Smooth muscle cell (in vitro differentiated cells): ENCODE results near the gene BUB1B. TPM values are rescaled to one million over a fixed set of nuclear protein-coding genes. Genes with fewer than 3 reads are reported as not detected.
"Not testable (repeated sequence)": the region's sequence is repeated elsewhere in the genome, so short reads cannot be mapped to it uniquely, and the experiment has no call there.

Source experiments
- DNase-seq: peaks from one replicate; lab custom pipeline; 2025; ENCODE audit not compliant: unreplicated experiment; lab: John Stamatoyannopoulos, UW
- H2AFZ ChIP-seq: fragments of 200-600 bp; sonication (generic); 2 replicates; pipeline ENCODE4 v1.6.0; 2016; ENCODE audit warnings: antibody characterized with exemption, low read depth, mild to moderate bottlenecking
- H3F3A ChIP-seq: fragments of 200-600 bp; sonication (generic); 2 replicates; pipeline ENCODE4 v1.6.0; 2017; ENCODE audit warnings: antibody characterized with exemption, low read depth
- H3K27ac ChIP-seq: fragments of 200-600 bp; sonication (generic); 2 replicates; pipeline ENCODE4 v1.5.1; 2016; ENCODE audit warnings: low read depth, mild to moderate bottlenecking
- H3K27me3 ChIP-seq: fragments of 200-600 bp; sonication (generic); 2 replicates; pipeline ENCODE4 v1.6.1; 2016; ENCODE audit warnings: low read depth, mild to moderate bottlenecking
- H3K36me3 ChIP-seq: fragments of 200-600 bp; sonication (generic); 2 replicates; pipeline ENCODE4 v1.5.1; 2016; ENCODE audit warnings: low read depth
- H3K4me1 ChIP-seq: fragments of 200-600 bp; sonication (generic); 2 replicates; pipeline ENCODE4 v1.5.1; 2016; ENCODE audit warnings: low read depth
- H3K4me2 ChIP-seq: fragments of 200-600 bp; sonication (generic); 2 replicates; pipeline ENCODE4 v1.6.0; 2016; ENCODE audit warnings: mild to moderate bottlenecking
- H3K4me3 ChIP-seq: fragments of 200-600 bp; sonication (generic); 2 replicates; pipeline ENCODE4 v1.5.1; 2016; ENCODE audit warnings: mild to moderate bottlenecking
- H3K79me2 ChIP-seq: fragments of 200-600 bp; sonication (generic); 2 replicates; pipeline ENCODE4 v1.6.0; 2016; ENCODE audit warnings: low read depth, mild to moderate bottlenecking
- H3K9ac ChIP-seq: fragments of 200-600 bp; sonication (generic); 2 replicates; pipeline ENCODE4 v1.6.0; 2016; ENCODE audit warnings: low read depth
- H3K9me3 ChIP-seq: fragments of 200-600 bp; sonication (generic); replicated peaks from 2 replicates; pipeline ENCODE4 v1.5.1; 2016; ENCODE audit warnings: low read depth
- H4K20me1 ChIP-seq: fragments of 200-600 bp; sonication (generic); 2 replicates; pipeline ENCODE4 v1.6.0; 2016; ENCODE audit warnings: low read depth
- WGBS: methylation state at CpG from one replicate; pipeline ENCODE4 v1.1.7; 2016; ENCODE audit warnings: low lambda C conversion rate; 5-methylcytosine and 5-hydroxymethylcytosine counted together
- polyA plus RNA-seq: library from polyadenylated mRNA; unstranded; fragments of >200 nt; fragmentation: Nextera tagmentation; extraction: Ambion mirVana; gene quantifications from 2 replicates; pipeline ENCODE4 v1.2.1, GENCODE V29; 2016
- total RNA-seq: library from RNA; depleted of rRNA; stranded (reverse); fragments of >200 nt; gene quantifications from 2 replicates; pipeline ENCODE4 v1.2.3, GENCODE V29; 2014
- TF ChIP-seq, protein P1 (sequence below): fragments of 200-600 bp; sonication (generic); IDR thresholded peaks from 2 replicates; pipeline ENCODE4 v1.5.1; 2017; ENCODE audit warnings: borderline replicate concordance, mild to moderate bottlenecking, antibody characterized with exemption; ENCODE audit not compliant: insufficient read depth, poor library complexity, severe bottlenecking

BUB1B gene
- total and polyA plus RNA-seq, 2 experiments from 2014 or later: 5.8 to 15.0 TPM

DNA sequence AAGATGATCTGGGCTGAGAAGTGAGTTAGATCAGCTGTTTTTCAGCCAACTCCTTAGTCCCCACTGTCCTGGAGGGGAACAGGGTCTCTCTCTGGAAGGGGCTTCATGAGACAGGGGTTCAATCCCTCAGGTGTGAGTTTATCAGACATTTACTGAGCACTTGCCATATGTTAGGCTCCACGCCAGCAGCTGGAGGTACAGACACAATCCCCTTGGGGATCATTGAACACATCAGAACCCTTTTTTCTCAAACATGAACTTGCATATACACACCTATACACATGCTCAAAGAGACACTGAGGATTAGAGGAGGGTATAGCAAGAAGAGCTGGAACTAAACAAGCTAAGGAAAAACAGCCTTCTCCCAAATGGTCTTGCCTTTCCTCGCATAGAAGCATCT, 46.7 kb upstream of the BUB1B start:
- H3K27me3 ChIP-seq: no peaks in the 10 kb centered on the region
- no peak overlapping the region for H2AFZ ChIP-seq
- no peaks in the 10 kb centered on the region for H3K9me3 ChIP-seq
- H3K4me1 ChIP-seq: peaks cover 4% of the 10 kb centered on the region
- H3K79me2 ChIP-seq: no peaks in the 10 kb centered on the region
- no peaks in the 10 kb centered on the region for H4K20me1 ChIP-seq
- no peak overlapping the region for H3K27ac ChIP-seq
- no peak overlapping the region for H3K9ac ChIP-seq
- TF ChIP-seq, protein P1, sequence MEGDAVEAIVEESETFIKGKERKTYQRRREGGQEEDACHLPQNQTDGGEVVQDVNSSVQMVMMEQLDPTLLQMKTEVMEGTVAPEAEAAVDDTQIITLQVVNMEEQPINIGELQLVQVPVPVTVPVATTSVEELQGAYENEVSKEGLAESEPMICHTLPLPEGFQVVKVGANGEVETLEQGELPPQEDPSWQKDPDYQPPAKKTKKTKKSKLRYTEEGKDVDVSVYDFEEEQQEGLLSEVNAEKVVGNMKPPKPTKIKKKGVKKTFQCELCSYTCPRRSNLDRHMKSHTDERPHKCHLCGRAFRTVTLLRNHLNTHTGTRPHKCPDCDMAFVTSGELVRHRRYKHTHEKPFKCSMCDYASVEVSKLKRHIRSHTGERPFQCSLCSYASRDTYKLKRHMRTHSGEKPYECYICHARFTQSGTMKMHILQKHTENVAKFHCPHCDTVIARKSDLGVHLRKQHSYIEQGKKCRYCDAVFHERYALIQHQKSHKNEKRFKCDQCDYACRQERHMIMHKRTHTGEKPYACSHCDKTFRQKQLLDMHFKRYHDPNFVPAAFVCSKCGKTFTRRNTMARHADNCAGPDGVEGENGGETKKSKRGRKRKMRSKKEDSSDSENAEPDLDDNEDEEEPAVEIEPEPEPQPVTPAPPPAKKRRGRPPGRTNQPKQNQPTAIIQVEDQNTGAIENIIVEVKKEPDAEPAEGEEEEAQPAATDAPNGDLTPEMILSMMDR: no peak
- no peak overlapping the region for H3K4me3 ChIP-seq
- no peak overlapping the region for H3K4me2 ChIP-seq
- H3F3A ChIP-seq: no peaks in the 10 kb centered on the region
- no peaks in the 10 kb centered on the region for H3K36me3 ChIP-seq
- 93% methylated on average over 2 of the region's 2 CpGs for WGBS
- DNase-seq: no peak

DNA sequence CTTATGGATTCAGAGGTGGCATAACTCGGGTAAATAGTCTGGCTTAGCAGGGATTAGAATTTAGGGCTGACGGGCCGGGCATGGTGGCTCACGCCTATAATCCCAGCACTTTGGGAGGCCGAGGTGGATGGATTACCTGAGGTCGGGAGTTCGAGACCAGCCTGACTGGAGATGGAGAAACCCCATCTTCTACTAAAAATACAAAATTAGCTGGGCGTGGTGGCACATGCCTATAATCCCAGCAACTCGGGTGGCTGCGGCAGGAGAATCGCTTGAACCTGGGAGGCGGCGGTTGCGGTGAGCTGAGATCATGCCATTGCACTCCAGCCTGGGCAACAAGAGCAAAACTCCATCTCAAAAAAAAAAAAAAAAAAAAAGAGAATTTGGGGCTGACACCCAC, 45.8 kb upstream of the BUB1B start:
- H3K9ac ChIP-seq, H3K27ac ChIP-seq, H3K27me3 ChIP-seq, H3K4me3 ChIP-seq, DNase-seq, H3K36me3 ChIP-seq, H4K20me1 ChIP-seq, H2AFZ ChIP-seq, H3K4me1 ChIP-seq, H3K9me3 ChIP-seq, H3K4me2 ChIP-seq, H3F3A ChIP-seq, H3K79me2 ChIP-seq: not testable (repeated sequence)
- WGBS: 96% methylated on average over 14 of the region's 14 CpGs

DNA sequence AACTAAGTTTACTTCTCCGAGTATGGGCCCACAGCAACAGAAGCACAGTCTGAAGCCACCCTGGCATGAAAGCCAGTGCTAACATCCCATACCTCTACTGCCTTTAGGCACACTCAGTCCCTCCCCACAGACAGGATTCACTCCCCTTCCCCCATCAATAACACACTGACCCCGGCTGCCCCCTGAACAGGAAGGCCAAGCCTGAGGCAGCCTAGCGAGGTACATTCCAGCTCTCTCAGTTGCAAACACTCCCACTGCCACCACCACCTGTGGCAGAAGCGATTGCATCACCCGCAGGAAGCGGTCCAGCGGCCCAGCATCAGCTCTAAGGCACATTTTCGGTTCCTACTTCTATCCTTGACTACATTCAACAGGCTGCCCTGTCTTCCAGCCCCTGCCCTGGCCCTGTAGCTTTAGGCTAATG, 45.2 kb upstream of the BUB1B start:
- no peak for DNase-seq
- H3K4me1 ChIP-seq: no peaks in the 10 kb centered on the region
- H3K27me3 ChIP-seq: no peaks in the 10 kb centered on the region
- H3K79me2 ChIP-seq: no peaks in the 10 kb centered on the region
- WGBS: 64% methylated on average over 8 of the region's 8 CpGs
- no peak overlapping the region for H3K4me3 ChIP-seq
- TF ChIP-seq, protein P1: no peak
- no peaks in the 10 kb centered on the region for H4K20me1 ChIP-seq
- no peak overlapping the region for H3K27ac ChIP-seq
- no peak overlapping the region for H2AFZ ChIP-seq
- H3K36me3 ChIP-seq: no peaks in the 10 kb centered on the region
- H3K9ac ChIP-seq: no peak overlapping the region
- no peaks in the 10 kb centered on the region for H3K9me3 ChIP-seq
- no peak overlapping the region for H3K4me2 ChIP-seq
- H3F3A ChIP-seq: no peaks in the 10 kb centered on the region

DNA sequence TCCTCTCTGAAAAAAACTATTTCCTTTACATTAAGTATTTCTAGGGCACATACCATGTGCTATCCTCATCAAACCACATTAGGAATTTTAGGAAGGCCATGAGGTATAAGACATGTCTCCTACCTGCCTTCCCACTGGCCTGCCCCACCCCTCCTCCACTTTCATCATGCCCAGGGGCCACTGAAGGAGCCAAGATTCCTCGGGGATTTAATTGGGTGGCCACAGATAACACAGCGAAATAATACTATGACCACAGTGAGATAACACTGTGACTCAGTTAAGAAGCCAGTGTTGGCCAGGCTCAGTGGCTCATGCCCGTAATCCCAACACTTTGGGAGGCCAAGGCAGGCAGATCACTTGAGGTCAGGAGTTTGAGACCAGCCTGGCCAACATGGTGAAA, 42.4 kb upstream of the BUB1B start:
- Histone ChIP-seq H3K27me3 (no peaks in the 10 kb centered on the region), H3K9me3 (no peaks in the 10 kb centered on the region), H3K27ac (no peak overlapping the region), H4K20me1 (no peaks in the 10 kb centered on the region), H3K4me3 (no peak overlapping the region), H3K79me2 (no peaks in the 10 kb centered on the region), H3K9ac (no peak overlapping the region), H3K36me3 (no peaks in the 10 kb centered on the region), H3F3A (no peaks in the 10 kb centered on the region), H2AFZ (no peak overlapping the region), H3K4me2 (no peak overlapping the region), H3K4me1 (no peaks in the 10 kb centered on the region)
- no peak for DNase-seq
- 21% methylated on average over 3 of the region's 3 CpGs for WGBS
- TF ChIP-seq, protein P1: no peak
